Mammary epithelial cell (primary cell): ENCODE measurements around the gene POFUT2.

Experiments
- CTCF ChIP-seq, 2 donors: IDR thresholded peaks in 1 of 2; conservative IDR thresholded peaks in 1 of 2; 2 replicates each; pipeline ENCODE4 v1.5.1; 2011 to 2012; ENCODE audit warnings: inconsistent platforms in 2 of 2, low read length in 2 of 2, mild to moderate bottlenecking in 2 of 2, control low read depth in 1 of 2, low read depth in 1 of 2; ENCODE audit not compliant: insufficient read depth in 1 of 2; ENCODE audit errors: extremely low read depth in 1 of 2
- EZH2 ChIP-seq: IDR thresholded peaks from 2 replicates; pipeline ENCODE4 v1.6.1; 2012; ENCODE audit warnings: low read length, inconsistent platforms, borderline replicate concordance

GRCh38 chr21:45328198-45329091, 40.8 kb upstream of the POFUT2 start:
- TF ChIP-seq CTCF (conservative IDR thresholded peaks at IDR 0.05 in 1 of 2, IDR thresholded peaks at IDR 0.05 in 1 of 2; ENCODE audit: extremely low read depth in 1 of 2, insufficient read depth in 1 of 2, low read depth in 1 of 2, low read length in 2 of 2) (no peak), EZH2 (no peak)
